BE2C (cell line): ENCODE data around the gene TBC1D16.
"Not testable (repeated sequence)": the region's sequence is repeated elsewhere in the genome, so short reads cannot be mapped to it uniquely, and the experiment has no call there.

Source experiments
- DNase-seq: peaks from one replicate; pipeline ENCODE4 v3.0.0-alpha.2; 2020
- H3K27me3 ChIP-seq: fragments of 250-450 bp; sonication (Bioruptor Pico); 2 replicates; pipeline ENCODE4 v1.5.1; 2020; ENCODE audit warnings: mild to moderate bottlenecking
- H3K36me3 ChIP-seq: fragments of 250-450 bp; sonication (Bioruptor Pico); 2 replicates; pipeline ENCODE4 v1.5.1; 2020; ENCODE audit warnings: mild to moderate bottlenecking
- H3K4me1 ChIP-seq: fragments of 250-450 bp; sonication (Bioruptor Pico); 2 replicates; pipeline ENCODE4 v1.5.1; 2020
- H3K4me3 ChIP-seq: 2 replicates; pipeline ENCODE4 v1.5.1; 2011; ENCODE audit warnings: low read depth, low read length
- H3K9me3 ChIP-seq: fragments of 250-450 bp; sonication (Bioruptor Pico); 2 replicates; pipeline ENCODE4 v1.5.1; 2020
- CTCF ChIP-seq: IDR thresholded peaks from 2 replicates; pipeline ENCODE4 v1.5.1; 2012; ENCODE audit warnings: mild to moderate bottlenecking, low read depth, low read length

The TBC1D16 gene

GRCh38 chr17:79997011-79997660 is 38.5 kb downstream of the TBC1D16 start:
- no peaks in the 10 kb centered on the region for H3K9me3 ChIP-seq
- H3K4me3 ChIP-seq, result no peak overlapping the region
- no peak for TF ChIP-seq CTCF
- no peak for DNase-seq
- H3K36me3 ChIP-seq, result no peaks in the 10 kb centered on the region; the same call in 1 of the 2 replicates
- no peaks in the 10 kb centered on the region for H3K27me3 ChIP-seq
- peaks cover 19% of the 10 kb centered on the region for H3K4me1 ChIP-seq

GRCh38 chr17:79996291-79996690 is 39.4 kb downstream of the TBC1D16 start:
- no peak overlapping the region for H3K4me3 ChIP-seq
- no peak for DNase-seq
- no peaks in the 10 kb centered on the region for H3K9me3 ChIP-seq
- no peaks in the 10 kb centered on the region for H3K27me3 ChIP-seq
- no peaks in the 10 kb centered on the region; the same call in 1 of the 2 replicates for H3K36me3 ChIP-seq
- TF ChIP-seq CTCF, result no peak
- peaks cover 23% of the 10 kb centered on the region for H3K4me1 ChIP-seq

- Histone ChIP-seq H3K9me3 (no peaks in the 10 kb centered on the region), H3K27me3 (no peaks in the 10 kb centered on the region), H3K36me3 (no peaks in the 10 kb centered on the region; the same call in 1 of the 2 replicates), H3K4me3 (no peak overlapping the region), H3K4me1 (peaks cover 29% of the 10 kb centered on the region)
- TF ChIP-seq CTCF, result no peak
- no peak for DNase-seq
Observed at GRCh38 chr17:79995696-79996095, 40.0 kb downstream of the TBC1D16 start.

- DNase-seq, result no peak
- Histone ChIP-seq H3K9me3 (no peaks in the 10 kb centered on the region), H3K27me3 (no peaks in the 10 kb centered on the region), H3K4me1 (peaks cover 35% of the 10 kb centered on the region), H3K36me3 (no peaks in the 10 kb centered on the region), H3K4me3 (no peak overlapping the region)
- no peak for TF ChIP-seq CTCF
Observed at GRCh38 chr17:79994602-79995001, 41.1 kb downstream of the TBC1D16 start.

- H3K4me1 ChIP-seq, result peaks cover 35% of the 10 kb centered on the region
- H3K4me3 ChIP-seq, H3K36me3 ChIP-seq, DNase-seq, H3K9me3 ChIP-seq, H3K27me3 ChIP-seq: not testable (repeated sequence)
Observed at GRCh38 chr17:79994228-79994569, 41.5 kb downstream of the TBC1D16 start.

- Histone ChIP-seq H3K9me3 (no peaks in the 10 kb centered on the region), H3K4me1 (peaks cover 35% of the 10 kb centered on the region), H3K27me3 (no peaks in the 10 kb centered on the region), H3K4me3 (peak overlapping the region; percentile 33), H3K36me3 (no peaks in the 10 kb centered on the region)
- peak; percentile 80 for DNase-seq
- TF ChIP-seq CTCF, result no peak
Observed at GRCh38 chr17:79993390-79994227, 42.1 kb downstream of the TBC1D16 start.
